Uterus (tissue), 2 donors: ENCODE data around the gene UVSSA.
A peak's percentile ranks its signal among the peaks of the same experiment; 100 is the strongest.

Source experiments
- CTCF ChIP-seq, 4 experiments: fragments of 200-600 bp in 2 of 4; fragments of 450-650 bp in 2 of 4; sonication (generic) in 2 of 4; IDR thresholded peaks; one replicate each; pipeline ENCODE4 v1.5.1; 2016 to 2019; ENCODE audit warnings: antibody characterized with exemption in 4 of 4, mild to moderate bottlenecking in 2 of 4, moderate library complexity in 1 of 4
- POLR2A ChIP-seq, 2 donors: fragments of 450-650 bp; IDR thresholded peaks; one replicate each; pipeline ENCODE4 v1.6.1; 2016; ENCODE audit warnings: antibody characterized with exemption in 2 of 2, mild to moderate bottlenecking in 1 of 2, moderate library complexity in 1 of 2

GRCh38 chr4:1347410-1347864, 429 bp downstream of the UVSSA start:
- TF ChIP-seq CTCF (IDR thresholded peaks at IDR 0.05) (no peak), POLR2A (IDR thresholded peaks at IDR 0.05) (peak in 1 of 2 donors; percentile 13)
